Measurements from ENCODE around the gene DYRK1B.
"Not testable (repeated sequence)": the region's sequence is repeated elsewhere in the genome, so short reads cannot be mapped to it uniquely, and the experiment has no call there.

The DYRK1B gene

DNA sequence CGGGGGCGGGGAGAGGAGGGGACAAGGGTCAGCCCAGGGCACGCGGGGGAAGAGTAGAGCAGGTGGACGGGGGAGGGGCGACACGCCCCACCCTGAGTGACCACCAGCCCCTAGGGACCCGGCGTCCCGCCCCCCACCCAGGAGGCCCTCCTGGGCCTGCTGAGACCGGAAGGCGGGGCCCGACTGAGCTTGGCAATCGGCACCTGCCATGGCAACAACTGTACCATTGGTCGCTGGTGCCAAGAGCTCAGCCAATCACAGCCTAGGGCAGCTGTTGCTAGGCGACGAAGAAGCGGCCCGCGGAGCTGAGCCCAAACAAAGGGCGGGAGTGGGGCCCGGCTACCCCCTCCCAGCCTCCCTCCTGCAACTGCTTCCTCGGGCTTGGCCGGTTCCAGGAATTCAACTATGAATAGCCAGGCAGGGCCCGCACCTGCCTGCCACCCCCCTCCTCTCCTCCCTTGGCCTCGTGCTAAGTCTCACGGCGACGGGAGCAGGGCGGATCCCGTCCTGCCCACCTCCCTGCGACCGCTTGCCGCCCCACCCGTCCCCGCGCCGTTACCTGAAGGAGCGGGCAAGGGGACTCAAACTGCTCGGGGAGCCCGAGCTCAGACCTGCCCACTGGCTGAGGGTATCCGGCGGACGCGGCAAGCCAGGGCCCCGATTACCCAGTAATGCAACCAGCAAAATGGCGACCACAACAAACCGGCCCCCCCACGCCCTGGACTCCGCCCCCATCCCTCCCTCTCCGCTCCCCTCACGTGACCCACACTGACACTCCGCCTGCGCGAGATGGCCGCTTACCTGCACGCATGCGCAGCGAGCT lies at the start of gene DYRK1B:
TSS of gene DYRK1B (minus strand) at position 699 of the 823 bp plus-strand sequence. CDS start 2,295 bp downstream, outside the sequence.
- Histone ChIP-seq H3K36me3 (ENCODE audit: control insufficient read depth, insufficient read depth, low read length) (peaks cover 7% of the 10 kb centered on the region), H3K9ac (ENCODE audit: low read length) (peak within 1 kb of the TSS; percentile 62), H3K4me3 (ENCODE audit: low read length) (peak within 1 kb of the TSS; percentile 83)

GRCh38 chr19:39882645-39883044 lies 48.7 kb upstream of the DYRK1B start:
- not testable (repeated sequence) for H3K27me3 ChIP-seq (ENCODE audit: control insufficient read depth, insufficient read depth, low read length); H3K9ac ChIP-seq (ENCODE audit: low read length); H3K4me3 ChIP-seq (ENCODE audit: low read length); H3K9me3 ChIP-seq (ENCODE audit: control insufficient read depth, low read length); H3K4me1 ChIP-seq (ENCODE audit: control insufficient read depth, insufficient read depth, low read length); H3K36me3 ChIP-seq (ENCODE audit: control insufficient read depth, insufficient read depth, low read length)

More for the DNA sequence above, at the start of gene DYRK1B:
- H3K4me1 ChIP-seq (ENCODE audit: control insufficient read depth, insufficient read depth, low read length), result peaks cover 11% of the 10 kb centered on the region
- H3K9me3 ChIP-seq (ENCODE audit: control insufficient read depth, low read length), result no peaks in the 10 kb centered on the region
- no peaks in the 10 kb centered on the region for H3K27me3 ChIP-seq (ENCODE audit: control insufficient read depth, insufficient read depth, low read length)

DNA sequence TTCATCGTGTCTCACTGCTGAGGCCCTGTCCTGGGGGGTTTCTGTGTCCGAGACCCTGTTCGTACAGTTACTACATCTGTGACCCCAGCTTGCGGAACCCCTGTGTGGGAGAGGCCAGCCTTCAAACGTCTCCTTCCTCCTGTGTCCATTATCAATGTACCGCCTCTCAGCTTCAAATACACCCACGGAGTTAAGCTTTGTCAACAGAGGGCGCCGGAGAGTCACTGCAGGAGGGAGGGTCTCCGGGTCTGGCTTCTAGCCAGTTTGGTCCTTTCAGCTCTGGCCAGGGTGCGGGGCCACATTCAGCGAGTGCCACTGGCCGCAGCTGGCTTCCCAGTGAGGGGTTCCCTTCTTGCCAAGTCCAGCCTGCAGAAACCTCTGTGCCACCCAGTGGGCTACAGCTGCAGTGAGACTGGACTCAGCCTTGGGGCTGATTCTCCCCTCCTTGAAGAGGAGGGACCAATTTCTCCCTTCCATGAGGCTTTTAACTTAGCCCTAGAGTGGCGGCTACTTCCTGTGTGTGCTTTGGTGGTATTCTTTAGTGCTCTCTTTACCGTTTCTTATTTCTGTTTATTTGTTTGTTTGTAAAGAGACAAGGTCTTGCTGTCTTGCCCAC lies 47.6 kb upstream of the DYRK1B start:
- not testable (repeated sequence) for H3K4me1 ChIP-seq (ENCODE audit: control insufficient read depth, insufficient read depth, low read length); H3K27me3 ChIP-seq (ENCODE audit: control insufficient read depth, insufficient read depth, low read length); H3K9me3 ChIP-seq (ENCODE audit: control insufficient read depth, low read length); H3K9ac ChIP-seq (ENCODE audit: low read length); H3K4me3 ChIP-seq (ENCODE audit: low read length); H3K36me3 ChIP-seq (ENCODE audit: control insufficient read depth, insufficient read depth, low read length)

DNA sequence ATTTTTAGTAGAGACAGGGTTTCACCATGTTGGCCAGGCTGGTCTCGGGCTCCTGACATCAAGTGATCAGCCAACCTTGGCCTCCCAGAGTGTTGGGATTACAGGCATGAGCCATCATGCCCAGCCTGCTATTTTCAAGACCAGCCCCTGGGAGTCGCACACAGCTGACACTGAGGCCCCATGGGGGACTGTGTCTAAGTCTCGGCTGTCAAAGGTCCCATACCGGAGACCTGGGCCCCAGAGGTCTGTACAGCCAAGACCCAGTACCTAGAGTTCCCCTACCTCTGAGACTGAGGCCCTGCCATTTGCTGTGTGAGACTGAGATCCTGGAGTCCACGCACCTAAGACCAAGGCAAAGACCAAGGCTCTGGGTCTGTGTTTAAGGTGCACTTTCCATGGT lies 46.3 kb upstream of the DYRK1B start:
- H3K36me3 ChIP-seq (ENCODE audit: control insufficient read depth, insufficient read depth, low read length); H3K9ac ChIP-seq (ENCODE audit: low read length); H3K9me3 ChIP-seq (ENCODE audit: control insufficient read depth, low read length); H3K4me3 ChIP-seq (ENCODE audit: low read length); H3K4me1 ChIP-seq (ENCODE audit: control insufficient read depth, insufficient read depth, low read length); H3K27me3 ChIP-seq (ENCODE audit: control insufficient read depth, insufficient read depth, low read length): not testable (repeated sequence)

DNA sequence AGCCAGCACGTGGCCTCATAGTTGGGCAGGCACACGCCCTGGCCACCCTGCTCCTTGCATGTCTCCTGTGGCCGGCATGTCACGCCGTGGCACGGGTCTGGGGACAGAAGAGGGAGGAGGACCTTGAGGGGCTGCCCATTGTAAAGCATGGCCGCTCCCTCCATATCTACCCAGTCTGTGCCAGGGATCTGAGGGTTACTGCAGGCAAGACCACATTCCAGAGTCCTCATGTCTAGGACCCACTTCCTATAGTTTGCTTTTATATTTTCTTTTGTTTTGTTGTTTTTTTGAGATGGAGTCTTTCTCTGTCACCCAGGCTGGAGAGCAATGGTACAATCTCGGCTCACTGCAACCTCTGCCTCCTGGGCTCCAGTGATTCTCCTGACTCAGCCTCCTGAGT lies 45.8 kb upstream of the DYRK1B start:
- not testable (repeated sequence) for H3K36me3 ChIP-seq (ENCODE audit: control insufficient read depth, insufficient read depth, low read length); H3K4me3 ChIP-seq (ENCODE audit: low read length); H3K4me1 ChIP-seq (ENCODE audit: control insufficient read depth, insufficient read depth, low read length); H3K9ac ChIP-seq (ENCODE audit: low read length); H3K9me3 ChIP-seq (ENCODE audit: control insufficient read depth, low read length); H3K27me3 ChIP-seq (ENCODE audit: control insufficient read depth, insufficient read depth, low read length)

GRCh38 chr19:39878866-39879265 lies 44.9 kb upstream of the DYRK1B start:
- H3K9me3 ChIP-seq (ENCODE audit: control insufficient read depth, low read length); H3K4me3 ChIP-seq (ENCODE audit: low read length); H3K9ac ChIP-seq (ENCODE audit: low read length); H3K27me3 ChIP-seq (ENCODE audit: control insufficient read depth, insufficient read depth, low read length); H3K4me1 ChIP-seq (ENCODE audit: control insufficient read depth, insufficient read depth, low read length); H3K36me3 ChIP-seq (ENCODE audit: control insufficient read depth, insufficient read depth, low read length): not testable (repeated sequence)

GRCh38 chr19:39878398-39878797 lies 44.4 kb upstream of the DYRK1B start:
- Histone ChIP-seq H3K4me3 (ENCODE audit: low read length) (no peak overlapping the region), H3K4me1 (ENCODE audit: control insufficient read depth, insufficient read depth, low read length) (no peaks in the 10 kb centered on the region), H3K36me3 (ENCODE audit: control insufficient read depth, insufficient read depth, low read length) (no peaks in the 10 kb centered on the region), H3K9ac (ENCODE audit: low read length) (no peak overlapping the region), H3K27me3 (ENCODE audit: control insufficient read depth, insufficient read depth, low read length) (peaks cover 4% of the 10 kb centered on the region), H3K9me3 (ENCODE audit: control insufficient read depth, low read length) (no peaks in the 10 kb centered on the region)

DNA sequence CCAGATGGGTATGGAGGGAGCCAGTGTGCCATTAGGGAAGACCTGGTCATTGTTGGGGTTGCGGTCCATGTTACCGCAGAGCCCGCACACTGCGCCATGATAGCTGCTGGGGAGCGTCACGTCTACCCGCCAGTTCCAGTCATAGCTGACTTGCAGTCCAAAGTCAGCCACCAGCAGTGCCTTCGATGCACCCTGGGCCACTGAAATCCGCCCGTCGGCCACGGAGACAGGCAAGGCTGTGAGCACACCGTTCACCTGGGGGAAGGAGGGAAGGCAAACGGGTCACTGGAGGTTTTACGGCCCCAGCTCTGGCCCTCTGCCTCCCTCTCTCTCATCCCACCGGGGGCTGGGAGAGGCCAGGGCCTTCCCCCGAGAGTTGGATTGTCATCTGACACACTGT lies 44.0 kb upstream of the DYRK1B start:
- not testable (repeated sequence) for H3K36me3 ChIP-seq (ENCODE audit: control insufficient read depth, insufficient read depth, low read length); H3K9me3 ChIP-seq (ENCODE audit: control insufficient read depth, low read length); H3K27me3 ChIP-seq (ENCODE audit: control insufficient read depth, insufficient read depth, low read length); H3K9ac ChIP-seq (ENCODE audit: low read length); H3K4me3 ChIP-seq (ENCODE audit: low read length); H3K4me1 ChIP-seq (ENCODE audit: control insufficient read depth, insufficient read depth, low read length)

- H3K4me1 ChIP-seq (ENCODE audit: control insufficient read depth, insufficient read depth, low read length); H3K4me3 ChIP-seq (ENCODE audit: low read length); H3K9ac ChIP-seq (ENCODE audit: low read length); H3K27me3 ChIP-seq (ENCODE audit: control insufficient read depth, insufficient read depth, low read length); H3K9me3 ChIP-seq (ENCODE audit: control insufficient read depth, low read length); H3K36me3 ChIP-seq (ENCODE audit: control insufficient read depth, insufficient read depth, low read length): not testable (repeated sequence)
These were observed 43.5 kb upstream of the DYRK1B start for GRCh38 chr19:39877488-39877887.

DNA sequence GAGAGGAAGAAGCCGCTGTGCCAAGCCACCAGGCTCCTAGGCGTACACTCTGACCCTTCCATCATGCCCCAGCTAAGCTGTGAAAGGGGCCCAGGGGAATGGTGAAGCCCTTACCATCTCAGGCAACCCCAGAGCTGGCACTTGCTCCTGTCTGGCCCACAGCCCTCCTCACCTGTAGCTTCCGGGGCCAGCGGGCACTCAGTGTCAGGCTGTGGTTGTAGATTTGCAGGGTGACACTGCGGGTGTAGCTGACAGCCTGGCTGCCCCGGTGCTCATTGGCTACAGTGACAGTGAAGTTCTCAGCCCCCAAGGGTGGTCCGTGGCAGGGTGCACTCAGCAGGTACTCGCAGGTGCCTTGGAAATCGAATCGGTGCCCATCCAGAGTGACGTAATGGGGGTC lies 42.5 kb upstream of the DYRK1B start:
- H3K4me3 ChIP-seq (ENCODE audit: low read length); H3K36me3 ChIP-seq (ENCODE audit: control insufficient read depth, insufficient read depth, low read length); H3K9me3 ChIP-seq (ENCODE audit: control insufficient read depth, low read length); H3K4me1 ChIP-seq (ENCODE audit: control insufficient read depth, insufficient read depth, low read length); H3K9ac ChIP-seq (ENCODE audit: low read length); H3K27me3 ChIP-seq (ENCODE audit: control insufficient read depth, insufficient read depth, low read length): not testable (repeated sequence)

- H3K9ac ChIP-seq (ENCODE audit: low read length), result not testable (repeated sequence)
These were observed 41.5 kb upstream of the DYRK1B start for GRCh38 chr19:39875401-39875864.

DNA sequence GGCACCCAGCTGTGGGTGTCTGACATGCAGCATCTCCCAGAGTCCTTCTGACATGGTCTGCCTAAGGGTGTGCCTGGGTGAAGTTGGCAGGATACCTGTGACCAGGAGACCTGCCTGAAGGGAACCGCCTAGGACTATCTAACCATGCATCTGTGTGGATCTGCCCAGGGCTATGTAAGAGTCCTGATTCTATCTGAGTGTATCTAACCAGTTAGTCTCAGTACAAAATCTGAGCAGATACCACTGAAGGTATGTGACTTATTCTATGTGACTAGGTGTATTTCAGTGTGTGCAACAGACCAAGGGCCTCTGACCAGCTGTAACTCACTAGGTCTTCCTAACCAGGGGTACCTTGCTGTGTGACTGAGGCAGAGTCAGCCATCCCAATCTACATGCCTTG lies 40.4 kb upstream of the DYRK1B start:
- no peaks in the 10 kb centered on the region for H3K4me1 ChIP-seq (ENCODE audit: control insufficient read depth, insufficient read depth, low read length)
- no peak overlapping the region for H3K4me3 ChIP-seq (ENCODE audit: low read length)
- no peaks in the 10 kb centered on the region for H3K9me3 ChIP-seq (ENCODE audit: control insufficient read depth, low read length)
- peaks cover 6% of the 10 kb centered on the region for H3K36me3 ChIP-seq (ENCODE audit: control insufficient read depth, insufficient read depth, low read length)
- H3K27me3 ChIP-seq (ENCODE audit: control insufficient read depth, insufficient read depth, low read length), result peaks cover 4% of the 10 kb centered on the region
- no peak overlapping the region for H3K9ac ChIP-seq (ENCODE audit: low read length)

More at GRCh38 chr19:39875401-39875864, 41.5 kb upstream of the DYRK1B start:
- H3K4me1 ChIP-seq (ENCODE audit: control insufficient read depth, insufficient read depth, low read length); H3K9me3 ChIP-seq (ENCODE audit: control insufficient read depth, low read length); H3K36me3 ChIP-seq (ENCODE audit: control insufficient read depth, insufficient read depth, low read length); H3K27me3 ChIP-seq (ENCODE audit: control insufficient read depth, insufficient read depth, low read length); H3K4me3 ChIP-seq (ENCODE audit: low read length): not testable (repeated sequence)

Data from mucosa of stomach (tissue), 1 donor.